NCI-H2081 (cell line): ENCODE results near the gene DDX41.
A peak's percentile ranks its signal among the peaks of the same experiment; 100 is the strongest.
"Not testable (repeated sequence)": the region's sequence is repeated elsewhere in the genome, so short reads cannot be mapped to it uniquely, and the experiment has no call there.

ENCODE experiments used
- DNase-seq, 2 experiments: peaks; one replicate each; lab custom pipeline; 2025; lab: John Stamatoyannopoulos, UW

Gene DDX41

GRCh38 chr5:177516601-177517568 lies at the start of gene DDX41:
DDX41 (minus strand) TSS chr5:177516961; CDS start chr5:177516945, 16 bp downstream.
- peak; percentile 96 to 99 for DNase-seq

DNA sequence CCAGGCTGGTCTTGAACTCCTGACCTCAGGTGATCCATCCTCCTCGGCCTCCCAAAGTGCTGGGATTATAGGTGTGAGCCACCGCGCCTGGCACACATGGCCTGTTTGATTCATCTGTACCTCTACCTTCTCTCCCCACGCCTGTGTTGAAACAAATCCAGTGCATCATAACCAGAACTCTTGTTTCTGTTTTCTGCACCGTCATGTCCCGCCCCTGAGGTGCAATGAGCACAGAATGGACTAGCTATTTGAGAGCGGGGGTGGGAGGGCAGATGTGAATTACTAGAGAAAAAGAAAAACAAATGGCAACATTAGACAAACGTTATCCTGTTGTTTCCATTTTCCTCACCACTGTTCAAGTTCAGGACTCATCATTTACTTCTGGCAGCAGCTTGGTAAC lies 48.3 kb upstream of the DDX41 start:
- DNase-seq = no peak

- DNase-seq = not testable (repeated sequence)
Measured at GRCh38 chr5:177559446-177559941, 42.7 kb upstream of the DDX41 start.

- no peak for DNase-seq
Measured at GRCh38 chr5:177557796-177558195, 41.0 kb upstream of the DDX41 start.

DNA sequence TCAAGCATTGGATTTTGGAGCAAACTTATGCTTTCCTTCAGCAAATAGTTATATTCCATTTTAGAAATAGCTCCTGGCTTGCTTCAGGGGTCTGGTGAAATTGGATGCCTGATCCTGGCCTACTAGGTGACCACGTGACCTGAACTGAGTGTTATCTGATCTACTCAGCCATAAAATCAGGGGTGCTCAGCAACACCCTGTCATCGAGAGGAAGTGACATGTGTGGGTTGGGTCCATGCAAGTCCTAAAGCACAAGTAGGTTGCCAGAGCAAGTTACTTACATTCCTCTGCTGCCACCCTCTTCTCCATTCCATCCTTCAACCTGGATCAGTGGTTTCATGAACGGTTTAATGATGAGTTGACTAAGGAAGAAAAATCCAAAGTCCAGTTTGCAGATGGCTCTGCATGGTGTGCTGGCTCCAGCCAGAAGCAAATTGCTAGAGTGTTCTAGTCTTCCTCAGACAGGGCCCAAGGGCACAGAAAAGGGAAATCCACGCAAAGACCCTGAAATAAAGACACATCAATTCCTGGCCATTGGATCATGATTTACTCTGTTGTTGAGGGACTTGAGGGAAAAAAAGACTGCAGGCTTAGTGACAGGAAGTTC lies 40.4 kb upstream of the DDX41 start:
- no peak for DNase-seq

DNA sequence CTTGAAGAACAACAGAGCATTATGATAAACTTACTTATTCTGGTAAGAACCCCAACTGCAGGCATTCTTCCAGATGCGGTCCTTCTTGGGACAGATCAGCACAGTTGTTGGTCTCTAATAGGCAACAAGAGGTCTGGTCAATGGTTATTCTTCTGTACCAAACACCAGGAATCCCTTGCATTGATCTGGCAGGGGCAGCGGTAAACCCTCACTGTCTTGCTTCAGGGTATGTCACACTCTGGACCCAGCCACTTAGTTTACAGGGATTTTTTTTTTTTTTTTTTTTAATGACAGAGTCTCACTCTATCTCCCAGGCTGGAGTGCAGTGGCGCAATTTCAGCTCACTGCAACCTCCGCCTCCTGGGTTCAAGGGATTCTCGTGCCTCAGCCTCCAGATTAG lies 38.9 kb upstream of the DDX41 start:
- DNase-seq = no peak

- no peak for DNase-seq
Measured at GRCh38 chr5:177555228-177555627, 38.5 kb upstream of the DDX41 start.

- DNase-seq = peak; percentile 92 to 93
Measured at GRCh38 chr5:177554474-177555111, 37.8 kb upstream of the DDX41 start, which contains the start of gene FAM193B. FAM193B (minus strand) TSS chr5:177554563; CDS start chr5:177554458, 105 bp downstream.

DNA sequence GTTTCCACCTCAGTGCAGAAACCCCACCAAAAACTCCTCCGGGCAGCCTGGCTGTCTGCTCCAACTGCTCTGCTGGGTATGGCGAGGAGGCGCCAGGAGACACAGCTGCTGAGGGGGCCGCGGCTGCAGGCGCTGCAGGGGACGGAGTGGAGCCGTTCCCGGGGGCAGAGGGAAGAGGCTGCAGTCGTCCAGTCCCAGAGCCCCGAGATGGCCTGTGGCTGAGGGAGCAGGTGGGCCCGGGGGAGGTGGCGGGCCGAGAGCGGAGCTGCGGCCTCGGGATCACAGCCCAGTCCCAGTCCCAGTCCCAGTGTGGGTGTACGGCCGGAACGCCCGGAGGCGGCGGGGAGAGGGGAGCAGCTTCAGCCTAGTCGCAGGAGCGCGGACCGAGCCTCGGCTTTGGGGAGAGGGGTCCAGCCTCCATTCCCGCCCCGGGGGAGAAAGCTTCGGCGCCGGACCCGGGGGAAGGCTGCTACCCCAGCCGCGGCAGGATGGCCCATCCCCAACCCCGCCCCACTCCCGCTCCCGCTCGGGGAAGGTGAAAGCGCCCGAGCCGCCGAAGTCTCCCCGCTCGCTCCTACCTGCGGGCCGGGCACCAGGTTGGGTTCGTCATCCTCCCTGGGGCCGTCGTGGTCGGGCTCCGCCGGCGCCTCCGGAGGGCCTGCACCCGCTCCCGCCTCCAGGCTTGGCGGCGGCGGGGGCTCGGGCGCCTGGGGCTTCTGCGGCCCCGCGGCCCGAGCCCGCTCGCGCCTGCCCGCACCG lies 37.1 kb upstream of the DDX41 start:
- peak in 1 of 2 experiments; percentile 16 for DNase-seq

DNA sequence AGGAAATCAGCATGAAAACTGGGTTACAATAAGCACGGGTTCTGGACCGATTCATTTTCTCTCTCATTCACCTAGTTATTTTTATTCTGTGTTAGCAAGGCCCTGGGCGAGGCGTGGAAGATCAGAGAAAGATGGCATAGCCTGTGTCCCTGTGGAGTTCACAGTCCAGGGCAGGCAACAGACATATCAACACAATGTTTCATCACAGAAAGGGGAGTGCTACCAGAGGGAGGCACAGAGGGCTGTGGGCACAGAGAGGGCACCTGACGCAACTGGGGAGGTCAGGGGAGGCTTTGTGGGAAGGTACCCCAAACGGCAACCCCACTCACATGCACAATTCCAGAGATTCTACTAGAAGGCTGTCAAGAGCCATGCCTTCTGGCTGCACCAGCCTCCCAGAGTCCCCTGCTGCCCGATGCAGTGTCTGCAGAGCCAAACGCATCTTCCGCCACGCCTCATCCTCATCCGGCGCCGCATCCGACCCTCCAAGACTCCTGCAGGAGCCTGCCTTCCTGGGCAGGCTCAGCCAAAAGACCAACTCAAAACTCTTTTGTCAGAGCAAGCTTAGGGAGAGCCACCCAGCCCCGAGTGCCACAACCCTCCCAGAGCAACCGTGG lies 36.2 kb upstream of the DDX41 start:
- no peak for DNase-seq

GRCh38 chr5:177550122-177550521 lies 33.4 kb upstream of the DDX41 start:
- no peak for DNase-seq

- peak; percentile 44 to 90 for DNase-seq
Measured at GRCh38 chr5:177548495-177548894, 31.7 kb upstream of the DDX41 start.

DNA sequence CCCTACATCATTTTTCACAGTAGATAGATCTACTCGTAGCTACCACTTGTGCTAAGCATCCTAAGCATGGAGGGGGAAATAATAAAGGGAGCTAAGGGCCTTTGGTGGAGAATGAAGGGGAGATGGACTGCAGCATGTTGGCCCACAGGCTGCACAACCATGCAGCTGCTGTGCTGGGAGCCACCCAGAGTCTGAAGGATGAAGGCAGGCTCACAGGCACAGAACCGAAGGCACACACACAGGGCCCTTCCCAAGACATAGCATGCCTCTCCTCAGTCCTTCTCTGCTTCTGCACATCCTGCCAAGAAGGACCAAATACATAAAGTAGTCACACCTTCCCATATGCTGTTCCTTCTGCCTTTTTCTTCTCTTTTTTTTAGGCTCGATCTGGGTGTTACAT lies 31.0 kb upstream of the DDX41 start:
- no peak for DNase-seq

DNA sequence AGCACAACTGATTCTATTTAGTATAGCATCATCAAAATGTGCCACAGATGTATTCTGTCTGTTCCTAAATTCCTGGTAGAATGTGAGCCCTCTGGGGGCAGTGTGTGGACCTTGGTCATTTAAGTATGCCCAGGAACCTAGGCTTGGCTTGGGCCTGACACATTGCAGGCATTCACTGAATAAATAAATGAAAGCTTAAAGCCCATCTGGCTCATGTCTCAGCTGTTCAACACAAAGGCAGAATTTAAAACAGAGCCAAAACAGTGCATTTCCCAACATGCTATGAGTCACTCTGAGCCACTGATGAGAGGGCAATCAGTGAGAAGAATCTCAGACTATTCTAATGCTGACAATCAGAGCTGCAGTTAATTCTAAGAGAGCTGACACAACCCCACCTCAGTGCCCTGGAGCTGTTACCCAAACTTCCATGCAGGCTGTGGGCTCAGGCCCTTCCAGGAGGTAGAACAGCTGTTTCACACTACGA lies 29.5 kb upstream of the DDX41 start:
- DNase-seq = no peak

- DNase-seq = no peak
Measured at GRCh38 chr5:177545487-177546257, 28.9 kb upstream of the DDX41 start.

- DNase-seq = no peak
Measured at GRCh38 chr5:177542816-177543465, 26.2 kb upstream of the DDX41 start.

GRCh38 chr5:177540438-177540837 lies 23.7 kb upstream of the DDX41 start:
- DNase-seq = no peak

GRCh38 chr5:177539411-177539810 lies 22.6 kb upstream of the DDX41 start:
- DNase-seq = no peak

DNA sequence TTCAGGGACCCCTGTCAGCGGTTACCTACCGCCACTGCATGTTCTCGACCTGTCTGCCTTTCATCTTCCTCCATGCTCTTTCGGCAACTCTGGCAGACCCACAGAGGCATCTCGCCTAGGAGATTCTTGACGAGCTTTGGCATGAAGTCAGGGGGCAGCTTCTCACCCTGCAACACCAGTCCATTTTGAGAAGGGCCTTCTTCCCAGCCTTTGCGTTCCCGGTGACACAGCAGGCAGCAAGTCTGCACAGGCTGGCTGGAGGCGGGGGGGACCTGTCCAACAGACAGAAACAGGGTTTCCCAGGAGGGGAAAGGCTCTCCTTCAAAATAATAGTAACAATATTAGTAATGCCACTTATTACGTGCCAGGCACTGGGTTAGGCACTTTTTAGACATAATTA lies 22.1 kb upstream of the DDX41 start:
- DNase-seq = no peak
